Left lung (tissue), 10 donors: ENCODE data around the gene DMRTC2. TPM values are rescaled to one million over a fixed set of nuclear protein-coding genes. Genes with fewer than 3 reads are reported as not detected.

Experiments
- ATAC-seq: fragments of 200-7000 bp; cut with Tn5 transposase; one replicate; pipeline ENCODE4 v1.9.1; 2020; ENCODE audit warnings: moderate library complexity
- DNase-seq, 4 donors: peaks; one replicate each; pipeline ENCODE4 v3.0.0-alpha.2; 2013 to 2020
- H3K27ac ChIP-seq, 2 donors: fragments of 200-600 bp; sonication (generic) in 1 of 2; one replicate each; pipeline versions ENCODE4 v1.5.0 to v1.8.0; 2020 to 2021
- H3K27me3 ChIP-seq, 2 donors: fragments of 200-600 bp; sonication (generic) in 1 of 2; one replicate each; pipeline versions ENCODE4 v1.5.0 to v1.8.0; 2020 to 2021
- H3K36me3 ChIP-seq, 2 donors: fragments of 200-600 bp; sonication (generic) in 1 of 2; one replicate each; pipeline versions ENCODE4 v1.5.0 to v1.8.0; 2020 to 2021
- H3K4me1 ChIP-seq, 2 donors: fragments of 200-600 bp; one replicate each; pipeline ENCODE4 v1.8.0; 2021
- H3K4me3 ChIP-seq, 2 donors: fragments of 200-600 bp; sonication (generic) in 1 of 2; one replicate each; pipeline versions ENCODE4 v1.5.0 to v1.8.0; 2020 to 2021; ENCODE audit warnings: mild to moderate bottlenecking in 1 of 2
- H3K9me3 ChIP-seq, 2 donors: fragments of 200-600 bp; sonication (generic) in 1 of 2; one replicate each; pipeline versions ENCODE4 v1.5.0 to v1.8.0; 2020 to 2021
- CTCF ChIP-seq, 2 donors: fragments of 200-600 bp; sonication (generic) in 1 of 2; IDR thresholded peaks; one replicate each; pipeline versions ENCODE4 v1.5.0 to v1.8.0; 2021; ENCODE audit warnings: antibody characterized with exemption in 2 of 2
- intact Hi-C, 2 donors: fragments of 100-400 bp; cut with DNase I; formaldehyde crosslinking; loops; one replicate each; pipeline versions ENCODE4 v1.11.2 to v1.14.2; 2022
- polyA plus RNA-seq, 6 donors: library from polyadenylated mRNA; unstranded; fragments of 120-200 nt; gene quantifications; one replicate each; pipeline ENCODE4 v1.2.1, GENCODE V29; 2013; ENCODE audit not compliant: insufficient read length in 6 of 6
- total RNA-seq, 2 donors: library from RNA; stranded (reverse); fragmentation: NEBNext Ultra II Directional; extraction: Animal tissue kit (Norgen Biotek cat#: 25700); gene quantifications; one replicate each; pipeline ENCODE4 v1.2.1, GENCODE V29; 2021
- donor health status: DM: no; HTN: yes; CAD: no.
- donor health status: DM: no; HTN: no; CAD: no.

The DMRTC2 gene
- total and polyA plus RNA-seq, 8 donors: not detected

DNA sequence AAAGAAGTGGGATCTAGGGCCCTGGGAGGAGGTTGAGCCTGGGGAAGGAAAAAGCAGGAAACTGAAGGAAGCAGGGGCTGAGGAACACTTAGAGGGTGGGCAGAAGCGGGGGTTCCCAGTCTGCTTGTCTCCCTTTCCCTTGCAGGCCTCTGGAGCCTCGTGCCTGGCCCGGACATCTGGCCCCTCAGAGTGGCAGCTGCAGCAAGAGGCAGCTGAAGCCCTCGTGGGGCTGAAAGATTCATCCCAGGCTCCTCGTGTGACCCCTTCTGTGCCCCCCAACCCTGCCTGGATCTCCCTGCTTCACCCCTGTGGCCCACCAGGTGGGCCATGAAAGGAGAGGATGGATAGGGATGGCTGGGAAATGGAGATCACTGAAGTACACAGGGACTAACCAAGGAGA is 5.5 kb downstream of the DMRTC2 start:
- H3K36me3 ChIP-seq: no peaks in the 10 kb centered on the region
- no peak for ATAC-seq
- no peak for DNase-seq
- TF ChIP-seq CTCF (IDR thresholded peaks at IDR 0.05): no peak
- intact Hi-C loops: no loop called here
- H3K27me3 ChIP-seq: peaks cover 0 to 13% of the 10 kb centered on the region in 2 donors
- no peaks in the 10 kb centered on the region for H3K9me3 ChIP-seq
- no peak overlapping the region for H3K4me3 ChIP-seq
- no peak overlapping the region for H3K27ac ChIP-seq
- H3K4me1 ChIP-seq: no peaks in the 10 kb centered on the region

- Histone ChIP-seq H3K27ac (no peak overlapping the region), H3K9me3 (no peaks in the 10 kb centered on the region), H3K4me3 (no peak overlapping the region), H3K4me1 (no peaks in the 10 kb centered on the region), H3K36me3 (no peaks in the 10 kb centered on the region), H3K27me3 (peaks cover 0 to 13% of the 10 kb centered on the region in 2 donors)
- DNase-seq (no peak), ATAC-seq (no peak)
- TF ChIP-seq CTCF (IDR thresholded peaks at IDR 0.05): no peak
- intact Hi-C loops: no loop called here
Observed at GRCh38 chr19:41851456-41851855, 6.6 kb downstream of the DMRTC2 start.

- Histone ChIP-seq H3K27me3 (no peaks in the 10 kb centered on the region), H3K27ac (no peak overlapping the region), H3K4me1 (no peaks in the 10 kb centered on the region), H3K9me3 (no peaks in the 10 kb centered on the region), H3K4me3 (no peak overlapping the region), H3K36me3 (no peaks in the 10 kb centered on the region)
- no peak for ATAC-seq
- no peak for DNase-seq
- intact Hi-C loops: no loop called here
- TF ChIP-seq CTCF (IDR thresholded peaks at IDR 0.05): no peak
Observed at GRCh38 chr19:41853344-41853743, 8.5 kb downstream of the DMRTC2 start.

- Histone ChIP-seq H3K9me3 (no peaks in the 10 kb centered on the region), H3K4me3 (no peak overlapping the region), H3K36me3 (no peaks in the 10 kb centered on the region), H3K4me1 (peaks cover 0 to under 1% of the 10 kb centered on the region in 2 donors), H3K27me3 (no peaks in the 10 kb centered on the region), H3K27ac (no peak overlapping the region)
- no peak for TF ChIP-seq CTCF (IDR thresholded peaks at IDR 0.05)
- DNase-seq: no peak
- ATAC-seq: no peak
- intact Hi-C loops: no loop called here
Observed at GRCh38 chr19:41853768-41854167, 8.9 kb downstream of the DMRTC2 start.

- peak overlapping the region in 1 of 2 donors; percentile 96 for H3K4me3 ChIP-seq
- intact Hi-C loops: no loop called here
- DNase-seq: no peak
- peak overlapping the region in 1 of 2 donors; percentile 97 for H3K27ac ChIP-seq
- no peaks in the 10 kb centered on the region for H3K27me3 ChIP-seq
- H3K36me3 ChIP-seq: peaks cover 4 to 35% of the 10 kb centered on the region in 2 donors
- H3K9me3 ChIP-seq: no peaks in the 10 kb centered on the region
- TF ChIP-seq CTCF (IDR thresholded peaks at IDR 0.05): no peak
- peaks cover 19 to 43% of the 10 kb centered on the region in 2 donors for H3K4me1 ChIP-seq
- peak; percentile 4 for ATAC-seq
Observed at GRCh38 chr19:41859213-41859617, 14.4 kb downstream of the DMRTC2 start.
